Measurements from ENCODE around the gene ALDH4A1. TPM values are rescaled to one million over a fixed set of nuclear protein-coding genes. Genes with fewer than 3 reads are reported as not detected.

ALDH4A1 gene
- total RNA-seq, 2 donors from 2014 or later, result 4.7 to 15.5 TPM

- H3K36me3 ChIP-seq (replicated peaks in 1 of 2; ENCODE audit: insufficient read depth in 1 of 2, low read depth in 2 of 2), result no peaks in the 10 kb centered on the region
- H3K27ac ChIP-seq, result peak overlapping the region in 3 of 4 donors; percentile 17 to 73 (median 72)
- intact Hi-C loops (cut with DNase I), result no loop called here
- peaks cover 82% of the 10 kb centered on the region for H3K4me1 ChIP-seq
- ATAC-seq (no peak), DNase-seq (no peak)
- no peaks in the 10 kb centered on the region for H3K27me3 ChIP-seq
- H3K9me3 ChIP-seq, result no peaks in the 10 kb centered on the region
- no peak for TF ChIP-seq POLR2A (IDR thresholded peaks at IDR 0.05)
- TF ChIP-seq, protein P1, sequence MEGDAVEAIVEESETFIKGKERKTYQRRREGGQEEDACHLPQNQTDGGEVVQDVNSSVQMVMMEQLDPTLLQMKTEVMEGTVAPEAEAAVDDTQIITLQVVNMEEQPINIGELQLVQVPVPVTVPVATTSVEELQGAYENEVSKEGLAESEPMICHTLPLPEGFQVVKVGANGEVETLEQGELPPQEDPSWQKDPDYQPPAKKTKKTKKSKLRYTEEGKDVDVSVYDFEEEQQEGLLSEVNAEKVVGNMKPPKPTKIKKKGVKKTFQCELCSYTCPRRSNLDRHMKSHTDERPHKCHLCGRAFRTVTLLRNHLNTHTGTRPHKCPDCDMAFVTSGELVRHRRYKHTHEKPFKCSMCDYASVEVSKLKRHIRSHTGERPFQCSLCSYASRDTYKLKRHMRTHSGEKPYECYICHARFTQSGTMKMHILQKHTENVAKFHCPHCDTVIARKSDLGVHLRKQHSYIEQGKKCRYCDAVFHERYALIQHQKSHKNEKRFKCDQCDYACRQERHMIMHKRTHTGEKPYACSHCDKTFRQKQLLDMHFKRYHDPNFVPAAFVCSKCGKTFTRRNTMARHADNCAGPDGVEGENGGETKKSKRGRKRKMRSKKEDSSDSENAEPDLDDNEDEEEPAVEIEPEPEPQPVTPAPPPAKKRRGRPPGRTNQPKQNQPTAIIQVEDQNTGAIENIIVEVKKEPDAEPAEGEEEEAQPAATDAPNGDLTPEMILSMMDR (IDR thresholded peaks at IDR 0.05), result no peak
- H3K4me3 ChIP-seq, result no peak overlapping the region
- 55 to 65% methylated on average over 12 of the region's 12 CpGs for WGBS, 2 donors
Observed at GRCh38 chr1:18927654-18928272, 25.4 kb upstream of the ALDH4A1 start.

GRCh38 chr1:18927082-18927653 lies 24.8 kb upstream of the ALDH4A1 start:
- Histone ChIP-seq H3K9me3 (no peaks in the 10 kb centered on the region), H3K36me3 (replicated peaks in 1 of 2; ENCODE audit: insufficient read depth in 1 of 2, low read depth in 2 of 2) (no peaks in the 10 kb centered on the region), H3K27ac (peak overlapping the region in 3 of 4 donors; percentile 17 to 73 (median 72)), H3K27me3 (no peaks in the 10 kb centered on the region), H3K4me3 (no peak overlapping the region), H3K4me1 (peaks cover 82% of the 10 kb centered on the region)
- WGBS, 2 donors, result 57 to 100% methylated on average over 2 to 16 of the region's 16 CpGs
- intact Hi-C loops (cut with DNase I), result no loop called here
- TF ChIP-seq, protein P1 (IDR thresholded peaks at IDR 0.05), result no peak
- no peak for TF ChIP-seq POLR2A (IDR thresholded peaks at IDR 0.05)
- no peak for ATAC-seq
- DNase-seq, result no peak

GRCh38 chr1:18926315-18927081 lies 24.1 kb upstream of the ALDH4A1 start:
- ATAC-seq (peak; percentile 27), DNase-seq (peak in 2 of 4 donors; percentile 45 to 74)
- Histone ChIP-seq H3K36me3 (replicated peaks in 1 of 2; ENCODE audit: insufficient read depth in 1 of 2, low read depth in 2 of 2) (no peaks in the 10 kb centered on the region), H3K9me3 (no peaks in the 10 kb centered on the region), H3K27me3 (no peaks in the 10 kb centered on the region), H3K4me1 (peaks cover 82% of the 10 kb centered on the region), H3K27ac (peak overlapping the region in 3 of 4 donors; percentile 47 to 73 (median 72)), H3K4me3 (no peak overlapping the region)
- intact Hi-C loops (cut with DNase I), result no loop called here
- no peak for TF ChIP-seq POLR2A (IDR thresholded peaks at IDR 0.05)
- TF ChIP-seq, protein P1 (IDR thresholded peaks at IDR 0.05), result no peak
- 52 to 73% methylated on average over 6 to 13 of the region's 13 CpGs for WGBS, 2 donors

GRCh38 chr1:18925279-18925678 lies 22.9 kb upstream of the ALDH4A1 start:
- DNase-seq (no peak), ATAC-seq (no peak)
- 84 to 97% methylated on average over 8 to 9 of the region's 9 CpGs for WGBS, 2 donors
- peaks cover 77% of the 10 kb centered on the region for H3K4me1 ChIP-seq
- H3K4me3 ChIP-seq, result no peak overlapping the region
- no peaks in the 10 kb centered on the region for H3K27me3 ChIP-seq
- intact Hi-C loops (cut with DNase I), result no loop called here
- H3K27ac ChIP-seq, result no peak overlapping the region
- no peak for TF ChIP-seq POLR2A (IDR thresholded peaks at IDR 0.05)
- TF ChIP-seq, protein P1 (IDR thresholded peaks at IDR 0.05), result no peak
- H3K9me3 ChIP-seq, result no peaks in the 10 kb centered on the region
- no peaks in the 10 kb centered on the region for H3K36me3 ChIP-seq (replicated peaks in 1 of 2; ENCODE audit: insufficient read depth in 1 of 2, low read depth in 2 of 2)
